HG03565 (cell line): ENCODE results near the gene ASAH2.
"Not testable (repeated sequence)": the region's sequence is repeated elsewhere in the genome, so short reads cannot be mapped to it uniquely, and the experiment has no call there.

Source experiments
- ATAC-seq: cut with Tn5 transposase; IDR thresholded peaks from one replicate; pipeline ENCODE4 v1.9.1; 2021; ENCODE audit warnings: mild to moderate bottlenecking, moderate library complexity; ENCODE audit not compliant: unreplicated experiment

The ASAH2 gene

GRCh38 chr10:50260791-50261281 is 9.5 kb upstream of the ASAH2 start:
- ATAC-seq, result peak; percentile 100

- no peak for ATAC-seq
Observed at GRCh38 chr10:50254479-50254878, 3.2 kb upstream of the ASAH2 start.

GRCh38 chr10:50250096-50250854 is 1.0 kb downstream of the ASAH2 start:
- ATAC-seq, result no peak

- ATAC-seq, result no peak
Observed at GRCh38 chr10:50248598-50248997, 2.7 kb downstream of the ASAH2 start.

GRCh38 chr10:50248062-50248461 is 3.3 kb downstream of the ASAH2 start:
- no peak for ATAC-seq

- ATAC-seq, result no peak
Observed at GRCh38 chr10:50244201-50244600, 7.1 kb downstream of the ASAH2 start.

GRCh38 chr10:50242777-50243176 is 8.5 kb downstream of the ASAH2 start:
- no peak for ATAC-seq

GRCh38 chr10:50241478-50241877 is 9.8 kb downstream of the ASAH2 start:
- ATAC-seq, result not testable (repeated sequence)

GRCh38 chr10:50234486-50234885 is 16.8 kb downstream of the ASAH2 start:
- ATAC-seq, result no peak

- no peak for ATAC-seq
Observed at GRCh38 chr10:50232261-50232639, 19.1 kb downstream of the ASAH2 start.

- ATAC-seq, result no peak
Observed at GRCh38 chr10:50231515-50232260, 19.6 kb downstream of the ASAH2 start.

- ATAC-seq, result no peak
Observed at GRCh38 chr10:50229460-50229859, 21.9 kb downstream of the ASAH2 start.

GRCh38 chr10:50228672-50229071 is 22.6 kb downstream of the ASAH2 start:
- ATAC-seq, result no peak

GRCh38 chr10:50226610-50227009 is 24.7 kb downstream of the ASAH2 start:
- ATAC-seq, result no peak

- ATAC-seq, result peak; percentile 96
Observed at GRCh38 chr10:50224330-50224952, 26.9 kb downstream of the ASAH2 start.

GRCh38 chr10:50222199-50222598 is 29.1 kb downstream of the ASAH2 start:
- ATAC-seq, result no peak

GRCh38 chr10:50221470-50221869 is 29.8 kb downstream of the ASAH2 start:
- ATAC-seq, result no peak

GRCh38 chr10:50219646-50220045 is 31.7 kb downstream of the ASAH2 start:
- no peak for ATAC-seq

- ATAC-seq, result no peak
Observed at GRCh38 chr10:50219200-50219599, 32.1 kb downstream of the ASAH2 start.

- no peak for ATAC-seq
Observed at GRCh38 chr10:50216894-50217293, 34.4 kb downstream of the ASAH2 start.

GRCh38 chr10:50216418-50216817 is 34.9 kb downstream of the ASAH2 start:
- ATAC-seq, result no peak

- no peak for ATAC-seq
Observed at GRCh38 chr10:50211670-50212069, 39.6 kb downstream of the ASAH2 start.
